ENCODE measurements around the gene ARHGAP28. TPM values are rescaled to one million over a fixed set of nuclear protein-coding genes. Genes with fewer than 3 reads are reported as not detected.
"Not testable (repeated sequence)": the region's sequence is repeated elsewhere in the genome, so short reads cannot be mapped to it uniquely, and the experiment has no call there.

The ARHGAP28 gene
- total RNA-seq, 1 donor from 2014 or later: 0.68 TPM

- ATAC-seq (no peak), DNase-seq (ENCODE audit: low spot score) (no peak)
Observed at GRCh38 chr18:6807515-6808257, 78.2 kb downstream of the ARHGAP28 start.

GRCh38 chr18:6810191-6810590 is 80.7 kb downstream of the ARHGAP28 start:
- no peak for DNase-seq (ENCODE audit: low spot score)
- ATAC-seq: no peak

- DNase-seq (ENCODE audit: low spot score): no peak
- no peak for ATAC-seq
Observed at GRCh38 chr18:6811816-6812215, 82.3 kb downstream of the ARHGAP28 start.

GRCh38 chr18:6814882-6815425 is 85.4 kb downstream of the ARHGAP28 start:
- ATAC-seq (no peak), DNase-seq (ENCODE audit: low spot score) (no peak)

GRCh38 chr18:6816154-6816553 is 86.6 kb downstream of the ARHGAP28 start:
- no peak for DNase-seq (ENCODE audit: low spot score)
- no peak for ATAC-seq

GRCh38 chr18:6819332-6819731 is 89.8 kb downstream of the ARHGAP28 start:
- ATAC-seq (no peak), DNase-seq (ENCODE audit: low spot score) (no peak)

- no peak for ATAC-seq
- no peak for DNase-seq (ENCODE audit: low spot score)
Observed at GRCh38 chr18:6820314-6820713, 90.8 kb downstream of the ARHGAP28 start.

- DNase-seq (ENCODE audit: low spot score) (no peak), ATAC-seq (no peak)
Observed at GRCh38 chr18:6821356-6821755, 91.8 kb downstream of the ARHGAP28 start.

- not testable (repeated sequence) for ATAC-seq; DNase-seq (ENCODE audit: low spot score)
Observed at GRCh38 chr18:6827161-6827560, 97.6 kb downstream of the ARHGAP28 start.

- DNase-seq (ENCODE audit: low spot score): not testable (repeated sequence)
Observed at GRCh38 chr18:6827566-6827965, 98.0 kb downstream of the ARHGAP28 start.

GRCh38 chr18:6830916-6831315 is 101.4 kb downstream of the ARHGAP28 start:
- no peak for ATAC-seq
- no peak for DNase-seq (ENCODE audit: low spot score)

More at GRCh38 chr18:6827566-6827965, 98.0 kb downstream of the ARHGAP28 start:
- ATAC-seq: not testable (repeated sequence)

GRCh38 chr18:6835345-6835744 is 105.8 kb downstream of the ARHGAP28 start:
- DNase-seq (ENCODE audit: low spot score) (no peak), ATAC-seq (no peak)

GRCh38 chr18:6836331-6836730 is 106.8 kb downstream of the ARHGAP28 start:
- no peak for ATAC-seq
- DNase-seq (ENCODE audit: low spot score): no peak

GRCh38 chr18:6837904-6838303 is 108.4 kb downstream of the ARHGAP28 start:
- ATAC-seq: no peak

GRCh38 chr18:6842081-6842480 is 112.6 kb downstream of the ARHGAP28 start:
- DNase-seq (ENCODE audit: low spot score) (no peak), ATAC-seq (no peak)

More at GRCh38 chr18:6837904-6838303, 108.4 kb downstream of the ARHGAP28 start:
- DNase-seq (ENCODE audit: low spot score): no peak

- no peak for ATAC-seq
- DNase-seq (ENCODE audit: low spot score): no peak
Observed at GRCh38 chr18:6843308-6843707, 113.8 kb downstream of the ARHGAP28 start.

- not testable (repeated sequence) for ATAC-seq; DNase-seq (ENCODE audit: low spot score)
Observed at GRCh38 chr18:6845521-6845920, 116.0 kb downstream of the ARHGAP28 start.

GRCh38 chr18:6850396-6850795 is 120.9 kb downstream of the ARHGAP28 start:
- ATAC-seq: no peak
- DNase-seq (ENCODE audit: low spot score): no peak

GRCh38 chr18:6851480-6851879 is 122.0 kb downstream of the ARHGAP28 start:
- DNase-seq (ENCODE audit: low spot score): no peak
- no peak for ATAC-seq

- DNase-seq (ENCODE audit: low spot score) (no peak), ATAC-seq (no peak)
Observed at GRCh38 chr18:6854811-6855210, 125.3 kb downstream of the ARHGAP28 start.

GRCh38 chr18:6855767-6856166 is 126.3 kb downstream of the ARHGAP28 start:
- no peak for DNase-seq (ENCODE audit: low spot score)
- ATAC-seq: peak; percentile 63

GRCh38 chr18:6857300-6857699 is 127.8 kb downstream of the ARHGAP28 start:
- DNase-seq (ENCODE audit: low spot score): no peak
- ATAC-seq: no peak
